NCI-H2227 (cell line): ENCODE data around the gene HOXA10.

Experiments used
- DNase-seq: peaks from one replicate; lab custom pipeline; 2025; ENCODE audit not compliant: unreplicated experiment; lab: John Stamatoyannopoulos, UW

The HOXA10 gene

DNA sequence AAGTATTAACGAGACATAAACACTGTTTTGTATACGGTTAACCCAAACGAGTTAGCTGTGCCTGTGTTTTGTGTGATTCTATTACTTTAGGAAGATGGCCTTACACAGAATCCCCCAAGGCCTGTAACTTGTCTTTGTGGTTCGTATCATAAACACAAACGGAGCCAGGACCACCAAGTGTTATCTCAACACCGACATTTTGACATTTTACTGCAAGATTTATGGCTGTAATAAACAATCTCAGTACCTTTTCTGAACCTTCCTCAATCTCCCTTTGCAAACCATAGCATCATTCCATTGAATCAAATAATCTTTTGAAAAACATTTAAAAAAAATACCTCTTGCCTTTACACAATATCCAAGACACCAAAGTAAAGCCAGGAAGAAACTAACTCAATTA, 41.1 kb downstream of the HOXA10 start:
- DNase-seq, result no peak

DNA sequence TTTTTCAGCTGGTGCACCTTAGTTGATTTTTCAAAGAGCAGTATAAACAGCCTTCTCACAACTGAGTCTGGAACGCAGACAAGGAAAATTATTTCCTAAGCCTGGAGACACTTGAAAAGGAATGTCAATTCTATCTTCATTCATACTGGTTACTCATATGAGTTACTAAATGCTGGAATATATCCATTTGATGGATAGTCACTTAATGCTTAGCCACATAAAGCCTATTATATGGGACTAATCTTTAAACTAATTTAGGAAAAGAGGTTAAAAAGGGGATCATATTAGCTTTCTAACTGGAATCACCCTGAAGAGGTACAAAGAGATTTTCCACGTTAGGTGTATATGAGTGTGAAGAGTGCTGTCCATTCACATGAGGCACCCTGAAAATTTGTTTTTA, 41.9 kb downstream of the HOXA10 start:
- DNase-seq, result no peak

DNA sequence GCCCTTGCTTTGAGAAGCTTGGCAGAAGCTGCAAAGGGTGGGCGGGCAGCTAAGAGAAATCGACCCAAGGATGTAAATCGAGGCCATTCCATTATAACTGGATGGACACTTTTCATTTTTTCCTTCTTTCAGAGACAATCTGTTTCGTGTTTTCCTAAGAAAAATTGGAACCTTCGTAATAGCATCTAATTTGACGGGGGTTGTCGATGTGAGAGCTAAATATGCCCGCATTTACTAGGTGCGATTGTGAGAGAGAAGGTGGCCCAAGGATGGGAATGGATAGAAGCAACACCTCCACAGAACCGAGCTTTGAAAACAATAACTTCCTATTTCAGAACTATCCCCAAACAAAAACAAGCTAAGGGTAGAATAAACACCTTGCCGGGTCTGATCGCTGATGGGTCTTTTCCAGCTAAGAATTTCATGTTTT, 42.7 kb downstream of the HOXA10 start:
- DNase-seq, result no peak

DNA sequence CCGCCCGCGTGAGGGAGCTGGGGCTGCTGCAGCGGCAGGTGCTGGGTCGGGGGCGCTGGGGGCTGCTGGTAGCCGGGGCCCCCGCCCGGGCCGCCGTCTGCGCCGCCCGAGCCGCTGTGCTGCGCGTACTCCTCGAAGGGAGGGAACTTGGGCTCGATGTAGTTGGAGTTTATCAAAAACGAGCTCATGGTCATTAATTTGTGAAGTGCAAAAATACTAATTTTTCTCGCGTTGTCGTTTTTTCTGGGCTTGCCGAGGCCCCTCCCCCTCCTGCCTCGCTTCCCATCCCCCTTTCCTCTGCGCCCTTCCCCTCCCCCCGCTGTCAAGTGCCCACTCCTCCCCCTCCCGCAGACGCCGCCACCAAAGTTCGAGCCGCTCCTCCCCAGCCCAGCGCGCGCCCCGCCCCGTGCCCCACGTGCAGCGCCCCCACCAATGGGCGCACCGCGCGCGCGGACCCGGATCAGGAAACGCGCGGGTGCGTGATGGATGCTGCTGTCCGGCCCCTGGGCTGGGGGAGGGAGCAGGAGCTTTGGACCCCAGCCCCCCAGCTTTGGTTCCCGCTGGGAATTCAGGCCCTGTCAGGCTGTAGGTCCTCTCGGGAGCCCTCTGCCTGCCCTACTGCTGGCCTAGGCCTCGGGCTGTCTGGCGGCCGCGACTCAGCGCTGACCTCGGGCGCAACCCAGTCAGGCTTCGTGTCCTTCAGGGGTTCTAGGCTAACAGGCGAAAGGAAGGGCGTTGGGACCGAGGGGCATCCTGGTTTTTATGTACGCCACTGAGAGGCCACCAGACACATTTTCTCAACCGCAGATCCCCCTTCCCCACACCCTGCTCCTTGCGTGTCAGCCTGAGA, 43.4 kb downstream of the HOXA10 start, which contains the start of gene HOXA4:
Gene HOXA4 (minus strand): TSS at position 218 of the 850 bp plus-strand sequence. CDS start 24 bp downstream, at position 194.
- DNase-seq, result peak; percentile 82

DNA sequence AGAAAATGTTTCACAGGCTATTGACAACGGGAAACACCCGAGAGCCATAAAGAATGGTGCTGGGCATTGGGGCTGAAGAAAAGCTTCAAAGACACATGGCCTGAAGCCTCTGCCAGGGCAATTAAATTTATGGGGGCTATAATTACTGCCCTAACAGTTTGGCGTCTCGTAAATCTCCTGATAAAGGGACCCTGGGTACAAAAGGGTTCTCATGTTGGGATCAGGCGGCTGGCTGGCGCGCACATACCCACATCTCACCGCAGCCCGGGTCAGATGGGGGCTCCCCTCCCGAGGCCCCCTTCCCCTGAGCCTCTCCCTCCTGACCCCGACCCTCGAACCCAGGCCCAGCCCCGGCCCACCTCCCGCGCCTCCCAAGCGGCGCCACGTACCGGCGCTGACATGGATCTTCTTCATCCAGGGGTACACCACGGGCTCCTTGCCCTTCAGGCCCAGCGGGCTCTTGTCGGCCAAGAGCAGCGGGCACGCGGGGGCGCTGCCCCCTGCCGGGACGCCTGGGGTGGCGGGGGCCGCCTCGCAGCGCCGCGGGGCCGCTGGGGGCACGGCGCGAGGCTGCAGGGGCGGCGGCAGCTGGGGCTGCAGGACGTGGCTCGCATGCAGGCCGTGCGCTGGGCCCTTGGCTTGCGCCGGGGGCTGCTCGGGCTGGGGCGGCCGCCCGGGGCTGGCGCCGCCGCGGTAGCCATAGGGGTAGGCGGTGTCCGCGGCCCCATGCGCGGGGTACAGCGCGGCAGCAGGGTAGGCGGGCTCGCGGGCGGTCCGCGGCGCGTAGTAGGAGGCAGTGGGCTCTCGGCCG, 44.2 kb downstream of the HOXA10 start:
- no peak for DNase-seq

DNA sequence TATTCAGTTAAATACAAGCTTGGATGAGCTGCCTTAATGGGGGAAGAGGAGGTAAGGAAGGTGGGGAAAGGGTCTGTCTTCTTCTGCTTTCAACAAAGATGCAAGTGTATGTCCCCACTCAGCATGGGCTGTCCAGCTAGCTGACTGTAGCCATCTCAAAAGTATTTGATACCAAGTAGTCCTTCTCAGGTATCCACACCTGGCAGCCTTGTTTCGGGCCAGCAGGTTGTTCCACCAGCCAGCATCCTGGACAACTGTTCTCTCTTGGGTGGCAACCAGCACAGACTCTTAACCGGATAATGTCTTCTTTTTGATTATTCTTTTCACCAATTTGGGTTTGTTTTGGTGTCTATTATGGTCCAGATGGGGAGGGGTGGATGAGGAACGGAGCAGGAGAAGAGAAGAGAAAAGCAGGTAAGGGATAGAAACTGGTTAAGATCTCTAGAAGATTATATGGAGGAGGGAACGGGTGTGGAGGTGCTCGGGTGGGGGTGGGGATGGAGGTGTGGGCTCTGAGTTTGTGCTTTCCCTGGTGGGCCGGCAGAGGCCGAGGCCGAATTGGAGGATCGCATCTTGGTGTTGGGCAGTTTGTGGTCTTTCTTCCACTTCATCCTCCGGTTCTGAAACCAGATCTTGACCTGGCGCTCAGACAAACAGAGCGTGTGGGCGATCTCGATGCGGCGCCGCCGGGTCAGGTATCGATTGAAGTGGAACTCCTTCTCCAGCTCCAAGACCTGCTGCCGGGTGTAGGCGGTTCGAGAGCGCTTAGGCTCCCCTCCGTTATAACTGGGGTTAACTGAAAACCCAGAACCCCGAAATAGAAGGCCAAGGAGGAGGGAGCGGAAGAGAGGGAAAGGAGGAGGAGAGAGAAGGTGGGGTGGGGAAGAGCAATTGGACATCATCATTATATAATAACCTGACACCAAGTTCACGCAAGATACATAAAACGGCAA, 45.1 kb downstream of the HOXA10 start:
- DNase-seq, result no peak

DNA sequence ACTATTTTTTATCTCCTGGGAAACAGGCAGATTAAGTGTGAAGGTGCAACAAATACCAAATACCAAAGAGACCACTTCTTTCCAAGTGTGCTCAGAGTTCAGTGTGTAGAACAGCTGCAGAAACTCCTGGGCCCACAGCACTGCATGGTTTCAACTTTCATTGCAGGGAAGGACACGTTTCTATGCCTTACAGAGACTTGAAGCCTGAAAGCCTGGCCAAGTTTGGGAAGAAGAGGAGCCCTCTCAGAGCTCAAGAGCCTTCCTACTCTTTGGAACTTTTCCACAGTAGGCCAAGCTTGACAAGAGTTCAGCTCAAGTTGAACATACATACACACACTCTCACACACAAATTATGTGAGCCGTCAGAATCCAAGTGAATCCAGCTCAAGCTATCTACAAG, 46.1 kb downstream of the HOXA10 start:
- no peak for DNase-seq

DNA sequence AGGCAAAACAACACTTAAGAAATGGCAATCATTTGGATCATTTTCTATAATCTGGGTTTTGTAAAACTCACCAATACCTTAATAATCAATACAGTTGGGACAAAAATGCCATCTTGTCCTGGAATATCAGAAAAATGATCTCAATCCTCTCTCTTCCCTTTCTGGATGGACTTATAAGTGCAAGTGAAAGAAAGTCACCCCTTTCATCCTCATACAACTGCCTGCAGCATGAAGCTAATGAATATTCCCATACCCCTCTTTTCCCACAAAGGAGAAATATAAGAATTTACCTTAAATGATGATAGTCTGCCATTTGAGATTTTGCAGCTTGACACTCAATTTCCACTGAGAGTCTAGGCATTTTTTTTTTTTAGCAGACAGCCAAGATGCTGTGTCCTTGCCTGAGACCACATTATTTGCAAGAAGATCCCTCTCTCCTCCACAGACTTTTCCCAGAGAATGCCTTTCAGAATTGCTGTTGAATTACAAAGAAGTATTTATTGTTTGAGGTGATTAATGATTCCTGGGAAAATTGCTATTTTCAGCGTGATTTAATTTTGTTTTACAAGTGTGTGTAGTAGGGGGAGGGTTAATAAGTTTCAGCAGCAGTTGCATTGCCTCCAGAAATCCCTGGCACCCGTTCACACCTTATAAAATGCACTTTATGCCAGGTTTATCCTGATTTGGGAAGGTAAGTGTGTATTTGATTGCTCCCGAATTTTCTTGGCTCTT, 47.4 kb downstream of the HOXA10 start:
- no peak for DNase-seq

DNA sequence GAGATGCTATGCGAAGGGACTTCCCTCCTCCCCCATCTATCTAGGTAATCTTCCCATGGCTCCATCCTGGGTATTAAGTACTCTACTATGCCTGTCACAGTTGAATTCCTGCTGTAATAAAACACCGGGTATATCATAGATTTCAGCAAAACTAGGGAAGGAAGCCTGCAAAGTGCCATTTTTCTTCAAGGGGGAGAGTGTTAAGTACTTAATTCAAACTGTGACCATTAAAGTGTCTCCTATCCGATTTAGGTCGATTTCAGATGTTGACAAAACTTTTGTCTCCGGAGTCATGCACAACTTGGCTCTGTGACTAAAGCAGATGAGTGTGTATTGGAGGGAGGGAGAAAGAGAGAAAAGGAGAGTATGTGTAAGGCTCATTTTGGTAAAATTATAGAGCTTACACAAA, 48.1 kb downstream of the HOXA10 start:
- no peak for DNase-seq

DNA sequence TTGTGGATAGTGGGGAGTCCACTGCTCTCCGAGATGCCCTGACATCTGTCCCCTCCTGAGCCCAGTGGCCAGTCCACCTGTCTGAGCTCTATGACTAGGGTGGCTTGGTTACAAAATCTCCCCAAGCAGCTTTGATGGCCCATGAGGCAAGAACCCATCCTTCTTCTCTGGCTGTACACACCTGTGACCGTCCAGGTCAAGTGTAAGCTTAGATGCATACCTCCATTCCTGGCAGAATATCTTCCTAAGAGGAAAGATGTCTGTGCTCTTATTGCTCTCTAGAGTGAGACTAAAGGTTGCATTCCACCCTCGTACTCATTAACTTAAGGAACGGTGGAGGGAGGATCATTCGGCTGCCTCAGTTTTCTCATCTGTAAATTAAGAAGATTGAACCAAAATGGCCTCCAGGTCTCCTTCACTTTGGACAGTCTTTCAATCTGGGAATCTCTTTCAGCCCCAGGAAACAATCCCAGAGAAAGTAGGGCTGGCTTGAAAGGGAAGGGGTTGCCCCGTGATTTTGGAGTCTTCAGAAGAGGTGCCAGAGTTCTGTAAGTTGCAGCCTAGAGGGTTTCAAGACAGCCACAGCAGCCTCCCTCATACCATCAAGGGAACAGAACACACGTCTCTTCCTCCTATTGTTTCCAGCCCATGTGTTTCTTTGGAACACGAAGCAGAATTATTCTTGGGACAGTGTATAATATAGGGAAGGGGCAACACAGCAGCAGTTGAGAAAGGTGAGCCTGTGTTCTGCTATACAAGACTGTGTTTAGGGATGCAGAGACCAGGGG, 49.0 kb downstream of the HOXA10 start:
- DNase-seq, result no peak

DNA sequence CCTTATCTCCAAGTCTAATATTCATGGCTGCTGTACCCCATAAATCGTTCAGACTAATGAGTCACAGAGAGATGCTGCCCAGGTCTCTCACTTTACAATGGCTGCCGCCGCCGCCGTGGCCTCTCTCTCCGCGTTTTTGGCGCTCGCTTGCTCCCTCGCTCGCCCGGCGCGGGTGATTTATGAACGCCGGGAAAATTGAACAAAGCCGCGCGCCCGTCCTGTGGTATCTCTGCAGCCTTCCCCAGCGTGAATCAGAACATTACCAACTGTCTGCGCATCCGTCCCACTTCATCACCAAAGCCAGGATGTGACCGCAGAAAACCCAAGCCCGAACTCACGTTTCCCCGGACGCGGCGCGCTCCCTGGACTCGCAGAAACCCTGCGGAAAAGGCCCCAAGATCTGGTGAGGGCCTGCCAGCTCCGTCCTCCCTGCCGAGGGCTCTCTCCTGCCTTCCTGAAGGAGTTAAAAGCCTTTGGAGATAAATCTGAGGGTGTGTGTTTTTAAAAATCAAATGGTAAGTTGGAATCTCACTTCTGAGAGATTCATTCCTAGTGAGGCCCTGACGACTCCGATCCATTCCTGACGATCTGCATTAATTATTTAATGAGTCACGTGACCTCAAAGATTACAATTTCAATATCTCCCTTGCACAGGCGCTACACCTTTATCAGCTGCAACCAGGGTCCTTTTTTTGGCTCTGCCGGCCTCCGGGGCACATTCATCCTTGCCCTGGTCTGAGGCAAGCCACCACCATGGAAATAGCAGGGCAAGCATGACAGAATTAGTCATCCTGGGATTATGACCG, 49.8 kb downstream of the HOXA10 start:
- peak; percentile 16 for DNase-seq

DNA sequence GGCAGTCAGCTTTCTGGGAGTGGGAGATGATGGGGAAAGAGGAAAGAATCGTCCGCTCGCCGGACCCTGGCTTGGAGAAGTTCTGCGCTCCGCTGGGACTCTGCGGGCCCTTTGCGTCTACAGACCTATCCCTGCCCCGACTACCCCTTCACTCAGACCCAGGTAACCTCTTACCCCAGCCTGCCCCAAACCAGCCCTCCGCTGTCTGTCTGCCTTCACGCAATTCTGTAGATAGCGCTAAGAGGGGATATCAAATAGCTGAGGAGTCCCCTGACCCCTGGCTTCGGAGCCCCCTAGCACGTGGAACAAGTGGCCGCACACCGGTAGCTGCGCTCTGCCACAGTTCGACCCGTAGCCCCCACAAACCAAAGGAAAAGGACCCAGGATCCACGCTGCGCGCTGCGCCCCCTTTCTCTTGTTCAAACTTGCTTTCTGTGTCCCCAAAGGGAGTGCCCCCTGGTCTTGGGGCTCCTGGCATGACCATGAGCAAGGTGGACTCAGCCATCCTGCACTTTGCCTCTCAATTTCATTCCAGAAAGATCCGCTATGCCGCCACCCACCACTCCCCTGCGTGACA, 50.6 kb downstream of the HOXA10 start:
- no peak for DNase-seq

DNA sequence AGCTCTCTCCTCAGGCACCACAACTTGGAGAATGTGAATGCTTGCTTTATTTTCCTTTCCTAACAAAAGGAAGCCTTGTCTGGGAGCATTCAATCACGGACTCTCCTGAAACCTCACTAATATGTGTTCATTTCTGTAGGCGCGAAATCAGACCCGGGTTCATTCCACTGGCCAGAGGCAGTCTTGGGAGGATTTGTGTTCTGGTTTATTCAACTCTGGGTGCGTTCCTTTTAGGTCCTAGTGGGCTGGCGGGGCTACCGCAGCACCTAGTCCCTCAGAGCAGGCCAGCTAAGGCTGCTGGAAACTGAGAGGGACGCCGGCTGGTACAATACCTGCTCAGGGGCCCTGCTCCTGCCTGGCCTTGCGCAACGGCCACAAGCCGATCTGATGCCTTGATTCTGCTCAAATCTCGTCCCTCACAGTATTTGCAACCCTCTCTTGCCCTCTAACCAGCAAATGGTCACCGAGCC, 51.1 kb downstream of the HOXA10 start:
- no peak for DNase-seq

DNA sequence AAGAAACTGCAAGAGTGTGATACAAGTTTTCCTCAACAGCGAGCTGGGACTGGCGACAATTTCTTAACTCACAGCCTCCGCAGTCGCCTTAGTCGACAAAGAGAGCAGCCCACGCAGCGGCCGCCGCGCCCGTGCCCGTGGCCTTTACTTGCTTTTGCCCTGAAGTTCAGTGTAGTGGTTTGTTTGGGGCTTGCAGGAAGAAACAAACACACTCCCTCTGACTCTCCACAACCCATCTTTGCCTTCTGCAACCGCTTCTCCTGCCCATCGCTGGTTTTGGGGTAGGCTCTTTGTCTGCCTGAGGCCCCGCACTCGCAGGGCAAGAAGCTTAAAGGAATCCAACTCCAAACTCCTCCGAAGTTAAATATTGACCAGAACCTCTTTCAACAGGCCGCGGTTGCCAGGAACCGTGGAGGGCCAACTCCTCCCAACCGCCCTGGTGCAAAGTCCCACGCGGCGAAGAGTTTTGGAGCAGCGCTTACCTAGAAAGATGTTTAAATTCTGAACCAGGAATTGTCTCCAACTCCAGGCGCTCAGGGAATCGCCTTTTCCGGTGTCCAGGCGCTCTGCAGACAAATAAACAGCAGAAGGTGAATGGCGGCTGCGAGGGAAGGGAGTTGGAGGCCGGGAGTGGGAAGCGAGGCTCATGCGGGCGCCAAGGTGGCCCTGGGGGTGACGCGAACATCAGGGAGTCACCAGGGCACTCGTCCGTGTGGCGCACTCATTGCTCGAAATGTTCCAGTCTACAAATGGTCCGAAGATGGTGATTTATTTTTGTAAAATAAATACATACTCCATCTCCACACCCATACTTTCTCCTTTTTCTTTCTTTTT, 51.8 kb downstream of the HOXA10 start:
- no peak for DNase-seq

DNA sequence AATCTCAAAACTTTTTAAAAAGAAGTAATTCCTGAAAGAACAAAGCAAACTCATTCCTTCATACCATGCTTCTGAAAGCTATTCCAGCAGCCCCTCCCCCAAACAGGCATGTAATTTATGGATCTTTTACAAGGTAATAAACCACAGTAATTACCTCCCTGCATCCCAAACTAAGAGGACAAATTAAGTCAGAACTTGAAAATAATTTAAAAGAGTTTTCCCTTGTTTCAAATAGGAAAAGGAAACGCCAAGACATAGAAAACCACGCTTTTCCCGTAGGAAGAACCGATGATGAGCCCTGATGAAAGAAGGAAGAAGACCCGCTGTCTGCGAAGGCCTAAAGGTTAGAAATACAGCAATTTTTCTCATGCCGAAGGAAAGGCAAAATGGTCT, 52.4 kb downstream of the HOXA10 start:
- DNase-seq, result no peak
